AG10803 (cell line): ENCODE measurements around the gene STK38L.

Source experiments
- DNase-seq: peaks from one replicate; pipeline ENCODE4 v3.0.0; 2010; ENCODE audit warnings: low read depth
- H3K4me3 ChIP-seq: 2 replicates; pipeline ENCODE4 v1.5.1; 2011; ENCODE audit warnings: mild to moderate bottlenecking, low read length, control low read depth
- CTCF ChIP-seq: conservative IDR thresholded peaks from 2 replicates; pipeline ENCODE4 v1.5.1; 2011; ENCODE audit warnings: mild to moderate bottlenecking, low read length, control low read depth, inconsistent platforms

Gene STK38L

GRCh38 chr12:27297566-27297965 lies 53.5 kb downstream of the STK38L start:
- TF ChIP-seq CTCF = no peak
- no peak overlapping the region for H3K4me3 ChIP-seq
- DNase-seq = no peak

- TF ChIP-seq CTCF = no peak
- no peak for DNase-seq
- H3K4me3 ChIP-seq = no peak overlapping the region
Measured at GRCh38 chr12:27299102-27299501, 55.0 kb downstream of the STK38L start.

GRCh38 chr12:27300226-27300625 lies 56.1 kb downstream of the STK38L start:
- DNase-seq = no peak
- no peak overlapping the region for H3K4me3 ChIP-seq
- TF ChIP-seq CTCF = no peak

GRCh38 chr12:27303139-27304111 lies 59.3 kb downstream of the STK38L start:
- no peak for TF ChIP-seq CTCF
- H3K4me3 ChIP-seq = no peak overlapping the region
- no peak for DNase-seq

GRCh38 chr12:27304856-27305255 lies 60.8 kb downstream of the STK38L start:
- no peak for DNase-seq
- H3K4me3 ChIP-seq = no peak overlapping the region
- no peak for TF ChIP-seq CTCF

- TF ChIP-seq CTCF = peak; percentile 59
- peak; percentile 60 for DNase-seq
Measured at GRCh38 chr12:27305673-27306456, 61.8 kb downstream of the STK38L start.

More at GRCh38 chr12:27305673-27306456, 61.8 kb downstream of the STK38L start:
- H3K4me3 ChIP-seq = no peak overlapping the region
